Keratinocyte (primary cell): Measurements from ENCODE around the gene SH2D6. TPM values are rescaled to one million over a fixed set of nuclear protein-coding genes. Genes with fewer than 3 reads are reported as not detected.

Experiments
- DNase-seq: peaks from one replicate; pipeline ENCODE4 v3.0.0-alpha.2; 2011; ENCODE audit warnings: low read depth, missing footprints, low spot score
- FAIRE-seq: peaks from 2 replicates; lab custom pipeline; 2011; peaks lifted over from hg19 to GRCh38; lab: Jason Lieb, UNC
- H2AFZ ChIP-seq: 2 replicates; pipeline ENCODE4 v1.6.0; 2012; ENCODE audit warnings: low read length, control low read depth, inconsistent platforms; ENCODE audit not compliant: control insufficient read depth
- H3K27ac ChIP-seq: 2 replicates; pipeline ENCODE4 v1.5.1; 2011; ENCODE audit warnings: low read length; ENCODE audit not compliant: control insufficient read depth, insufficient read depth
- H3K27me3 ChIP-seq: 3 replicates; pipeline ENCODE4 v1.6.0; 2011; ENCODE audit warnings: low read length; ENCODE audit not compliant: control insufficient read depth, insufficient read depth; ENCODE audit errors: extremely low read depth
- H3K36me3 ChIP-seq, 2 experiments: 2 replicates in 1 of 2; 3 replicates in 1 of 2; pipeline ENCODE4 v1.5.1; 2011; ENCODE audit warnings: low read length in 2 of 2, mild to moderate bottlenecking in 1 of 2; ENCODE audit not compliant: control insufficient read depth in 2 of 2, insufficient read depth in 2 of 2; ENCODE audit errors: extremely low read depth in 1 of 2
- H3K4me1 ChIP-seq: 3 replicates; pipeline ENCODE4 v1.5.1; 2011; ENCODE audit warnings: low read length; ENCODE audit not compliant: control insufficient read depth, insufficient read depth; ENCODE audit errors: extremely low read depth
- H3K4me2 ChIP-seq: 3 replicates; pipeline ENCODE4 v1.6.0; 2011; ENCODE audit warnings: low read depth, low read length; ENCODE audit not compliant: control insufficient read depth, insufficient read depth; ENCODE audit errors: extremely low read depth
- H3K4me3 ChIP-seq, 3 experiments: fragments of 200-600 bp in 1 of 3; sonication (generic) in 1 of 3; 2 replicates in 2 of 3; 3 replicates in 1 of 3; pipeline ENCODE4 v1.5.1; 2011 to 2016; ENCODE audit warnings: low read length in 3 of 3, mild to moderate bottlenecking in 3 of 3, control low read depth in 2 of 3, inconsistent platforms in 1 of 3, low read depth in 1 of 3, mixed read lengths in 1 of 3, mixed run types in 1 of 3, moderate library complexity in 1 of 3; ENCODE audit not compliant: control insufficient read depth in 2 of 3, insufficient read depth in 2 of 3; ENCODE audit errors: extremely low read depth in 1 of 3
- H3K79me2 ChIP-seq: 2 replicates; pipeline ENCODE4 v1.6.0; 2012; ENCODE audit warnings: low read length; ENCODE audit not compliant: control insufficient read depth, insufficient read depth
- H3K9ac ChIP-seq: 3 replicates; pipeline ENCODE4 v1.6.0; 2011; ENCODE audit warnings: low read length; ENCODE audit not compliant: control insufficient read depth, insufficient read depth; ENCODE audit errors: extremely low read depth
- H3K9me1 ChIP-seq: 3 replicates; pipeline ENCODE4 v1.6.0; 2011; ENCODE audit warnings: low read length; ENCODE audit not compliant: control insufficient read depth, insufficient read depth; ENCODE audit errors: extremely low read depth
- H3K9me3 ChIP-seq: 2 replicates; pipeline ENCODE4 v1.5.1; 2012; ENCODE audit warnings: low read depth, low read length; ENCODE audit not compliant: control insufficient read depth
- H4K20me1 ChIP-seq: 3 replicates; pipeline ENCODE4 v1.6.0; 2011; ENCODE audit warnings: low read length; ENCODE audit not compliant: control insufficient read depth, insufficient read depth; ENCODE audit errors: extremely low read depth
- EZH2 ChIP-seq: IDR thresholded peaks from one replicate; pipeline ENCODE4 v1.6.1; 2012; ENCODE audit warnings: inconsistent platforms, mild to moderate bottlenecking, low read length, moderate library complexity
- dilution Hi-C: fragments of 300-500 bp; cut with MboI; formaldehyde crosslinking; loops from one replicate; pipeline ENCODE4 v1.7.0; 2020; ENCODE audit warnings: low sequenced_read_pairs; ENCODE audit not compliant: extremely low pct_ligation_motif_present
- polyA plus RNA-seq, 5 experiments: library from polyadenylated mRNA; depleted of rRNA in 3 of 5; stranded (reverse) in 3 of 5; stranded (forward) in 1 of 5; unstranded in 1 of 5; fragments of >200 nt; gene quantifications; 1 replicate in 1 of 5; 2 replicates in 3 of 5; 3 replicates in 1 of 5; pipeline versions ENCODE4 v1.2.1 to v1.2.3, GENCODE V29; 2011 to 2012; ENCODE audit warnings: missing spikeins in 2 of 5, low read depth in 1 of 5, low replicate concordance in 1 of 5
- TF ChIP-seq, protein P1 (sequence below), 3 experiments: IDR thresholded peaks in 1 of 3; conservative IDR thresholded peaks in 1 of 3; optimal IDR thresholded peaks in 1 of 3; 2 replicates in 2 of 3; 3 replicates in 1 of 3; pipeline versions ENCODE3 to v1.5.1; 2011; ENCODE audit warnings: low read length in 3 of 3, mild to moderate bottlenecking in 3 of 3, moderate library complexity in 2 of 3, control low read depth in 1 of 3, inconsistent platforms in 1 of 3; ENCODE audit not compliant: insufficient read depth in 2 of 3; ENCODE audit errors: extremely low read depth in 1 of 3

SH2D6 gene
- polyA plus RNA-seq, 1 donor (not counting 4 experiments of a cell fraction or from before 2014, with no cell fraction given) = 0.10 TPM

DNA sequence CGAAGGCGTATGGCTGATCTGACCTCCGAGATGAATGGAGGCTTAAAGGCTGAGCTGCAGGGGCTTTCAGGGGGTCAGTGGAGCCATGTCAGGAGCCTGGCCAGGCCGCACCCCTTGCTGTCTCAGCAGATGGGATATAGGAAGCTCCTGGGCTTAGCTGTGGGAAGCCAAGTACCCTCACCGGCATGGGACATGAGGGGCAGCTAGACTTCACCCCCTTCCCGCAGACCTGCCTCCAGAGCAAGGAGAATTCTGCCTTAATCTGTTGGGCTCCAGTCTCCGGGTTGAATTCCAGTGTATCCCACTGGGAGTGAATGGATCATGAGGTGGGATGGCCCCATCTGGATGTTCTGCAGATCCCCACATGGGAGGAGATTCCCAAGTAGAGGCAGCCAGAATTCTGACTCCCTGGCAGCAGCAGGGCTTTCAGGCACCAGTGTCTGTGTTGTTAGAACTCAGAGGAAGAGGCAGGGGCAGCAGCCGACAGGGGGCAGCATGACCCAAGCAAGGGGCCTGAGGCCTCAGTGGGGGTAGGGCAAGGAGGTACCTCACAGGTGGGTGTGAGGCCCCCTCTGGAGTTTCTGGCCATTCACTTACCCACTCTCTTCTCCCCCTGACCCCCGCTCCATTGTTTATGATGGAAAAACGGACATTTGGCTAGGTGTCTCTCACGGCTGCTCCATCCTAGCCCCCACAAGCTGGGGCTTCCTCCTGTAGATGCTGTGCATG lies 27.4 kb upstream of the SH2D6 start:
- H3K79me2 ChIP-seq = no peaks in the 10 kb centered on the region
- H3K4me2 ChIP-seq = no peak overlapping the region
- no peaks in the 10 kb centered on the region for H3K27me3 ChIP-seq
- no peaks in the 10 kb centered on the region for H3K9me3 ChIP-seq
- no peaks in the 10 kb centered on the region for H3K4me1 ChIP-seq
- dilution Hi-C loops = no loop called here
- DNase-seq = no peak
- FAIRE-seq = no peak
- H4K20me1 ChIP-seq = no peaks in the 10 kb centered on the region
- no peak overlapping the region for H2AFZ ChIP-seq
- no peak overlapping the region for H3K4me3 ChIP-seq
- H3K9ac ChIP-seq = no peak overlapping the region
- H3K9me1 ChIP-seq = no peaks in the 10 kb centered on the region
- H3K27ac ChIP-seq = no peak overlapping the region
- H3K36me3 ChIP-seq = peaks cover 44 to 45% of the 10 kb centered on the region in 2 experiments
- TF ChIP-seq, protein P1, sequence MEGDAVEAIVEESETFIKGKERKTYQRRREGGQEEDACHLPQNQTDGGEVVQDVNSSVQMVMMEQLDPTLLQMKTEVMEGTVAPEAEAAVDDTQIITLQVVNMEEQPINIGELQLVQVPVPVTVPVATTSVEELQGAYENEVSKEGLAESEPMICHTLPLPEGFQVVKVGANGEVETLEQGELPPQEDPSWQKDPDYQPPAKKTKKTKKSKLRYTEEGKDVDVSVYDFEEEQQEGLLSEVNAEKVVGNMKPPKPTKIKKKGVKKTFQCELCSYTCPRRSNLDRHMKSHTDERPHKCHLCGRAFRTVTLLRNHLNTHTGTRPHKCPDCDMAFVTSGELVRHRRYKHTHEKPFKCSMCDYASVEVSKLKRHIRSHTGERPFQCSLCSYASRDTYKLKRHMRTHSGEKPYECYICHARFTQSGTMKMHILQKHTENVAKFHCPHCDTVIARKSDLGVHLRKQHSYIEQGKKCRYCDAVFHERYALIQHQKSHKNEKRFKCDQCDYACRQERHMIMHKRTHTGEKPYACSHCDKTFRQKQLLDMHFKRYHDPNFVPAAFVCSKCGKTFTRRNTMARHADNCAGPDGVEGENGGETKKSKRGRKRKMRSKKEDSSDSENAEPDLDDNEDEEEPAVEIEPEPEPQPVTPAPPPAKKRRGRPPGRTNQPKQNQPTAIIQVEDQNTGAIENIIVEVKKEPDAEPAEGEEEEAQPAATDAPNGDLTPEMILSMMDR (optimal IDR thresholded peaks at IDR 0.05 in 1 of 3, IDR thresholded peaks at IDR 0.05 in 1 of 3, conservative IDR thresholded peaks at IDR 0.05 in 1 of 3; ENCODE audit: extremely low read depth in 1 of 3, insufficient read depth in 2 of 3, low read length in 3 of 3) = peak; percentile 70 to 89 (median 80)
- no peak for TF ChIP-seq EZH2

DNA sequence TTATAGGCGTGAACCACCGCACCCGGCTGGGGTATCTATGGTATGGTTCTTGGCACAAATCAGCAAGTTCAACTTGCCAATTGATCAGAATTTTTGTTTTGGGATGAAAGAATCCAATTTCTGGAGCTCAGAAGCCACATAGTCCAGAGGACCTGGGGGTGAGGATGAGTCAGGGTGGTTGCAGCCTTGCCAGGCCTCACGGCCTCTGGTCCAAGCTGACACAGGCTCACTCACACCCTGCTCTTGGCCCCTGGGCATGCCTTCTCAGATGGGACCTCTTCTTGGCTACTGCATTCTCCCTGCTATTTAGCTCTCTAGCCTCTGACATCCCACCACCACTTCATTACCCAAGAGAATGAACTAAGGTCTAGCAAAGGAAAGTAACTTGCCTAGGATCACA lies 24.7 kb upstream of the SH2D6 start:
- Histone ChIP-seq H3K9me1 (no peaks in the 10 kb centered on the region), H2AFZ (no peak overlapping the region), H3K36me3 (peaks cover 43 to 58% of the 10 kb centered on the region in 2 experiments), H3K9me3 (no peaks in the 10 kb centered on the region), H3K27me3 (no peaks in the 10 kb centered on the region), H4K20me1 (no peaks in the 10 kb centered on the region), H3K79me2 (no peaks in the 10 kb centered on the region), H3K9ac (no peak overlapping the region), H3K4me1 (peaks cover 8% of the 10 kb centered on the region), H3K4me2 (no peak overlapping the region), H3K27ac (no peak overlapping the region), H3K4me3 (no peak overlapping the region)
- FAIRE-seq (no peak), DNase-seq (no peak)
- dilution Hi-C loops = no loop called here
- TF ChIP-seq, protein P1 (optimal IDR thresholded peaks at IDR 0.05 in 1 of 3, IDR thresholded peaks at IDR 0.05 in 1 of 3, conservative IDR thresholded peaks at IDR 0.05 in 1 of 3; ENCODE audit: extremely low read depth in 1 of 3, insufficient read depth in 2 of 3, low read length in 3 of 3) = no peak
- TF ChIP-seq EZH2 = no peak
